HepG2 (cell line): ENCODE data around the gene SHC1. TPM values are rescaled to one million over a fixed set of nuclear protein-coding genes. Genes with fewer than 3 reads are reported as not detected.
A peak's percentile ranks its signal among the peaks of the same experiment; 100 is the strongest.

ENCODE experiments used
- ELF1 ChIP-seq: sonication (generic); formaldehyde crosslinking; IDR thresholded peaks from 2 replicates; pipeline ENCODE4 v1.4.0; 2020; ENCODE audit warnings: missing genetic modification reagents
- GABPB1 ChIP-seq: IDR thresholded peaks from 2 replicates; pipeline ENCODE4 v1.6.1; 2016; ENCODE audit warnings: mild to moderate bottlenecking, missing genetic modification reagents, moderate library complexity, missing compliant biosample characterization
- GATAD1 ChIP-seq: IDR thresholded peaks from 2 replicates; pipeline ENCODE4 v1.6.1; 2016; ENCODE audit warnings: missing genetic modification reagents, missing compliant biosample characterization
- KLF13 ChIP-seq: sonication (generic); formaldehyde crosslinking; IDR thresholded peaks from 2 replicates; pipeline ENCODE4 v1.4.0; 2020; ENCODE audit warnings: mild to moderate bottlenecking, missing genetic modification reagents
- MAFF ChIP-seq: IDR thresholded peaks from 2 replicates; pipeline ENCODE4 v1.6.1; 2011; ENCODE audit warnings: low read depth, low read length, improper control_type of control experiment
- MBNL3 ChIP-seq: fragments of 250-450 bp; sonication (Bioruptor Pico); conservative IDR thresholded peaks from 2 replicates; pipeline ENCODE4 v1.8.0; 2022; ENCODE audit warnings: mild to moderate bottlenecking, inconsistent platforms
- NFE2 ChIP-seq: sonication (generic); formaldehyde crosslinking; IDR thresholded peaks from 2 replicates; pipeline ENCODE4 v1.4.0; 2020; ENCODE audit warnings: missing genetic modification reagents
- NR2F1 ChIP-seq, 2 experiments: fragments of 450-650 bp in 1 of 2; formaldehyde crosslinking in 1 of 2; IDR thresholded peaks; 2 replicates each; pipeline versions ENCODE4 v1.5.0 to v1.6.1; 2016 to 2020; ENCODE audit warnings: mild to moderate bottlenecking in 1 of 2, missing compliant biosample characterization in 1 of 2, missing genetic modification reagents in 1 of 2, moderate library complexity in 1 of 2
- ZNF607 ChIP-seq: sonication (generic); formaldehyde crosslinking; IDR thresholded peaks from 2 replicates; pipeline ENCODE4 v1.5.1; 2020; ENCODE audit warnings: missing genetic modification reagents, mild to moderate bottlenecking, borderline replicate concordance
- ZNF773 ChIP-seq: sonication (generic); formaldehyde crosslinking; IDR thresholded peaks from 2 replicates; pipeline ENCODE4 v1.4.0; 2020; ENCODE audit warnings: missing genetic modification reagents, borderline replicate concordance
- ZNF878 ChIP-seq: sonication (generic); formaldehyde crosslinking; IDR thresholded peaks from 2 replicates; pipeline ENCODE4 v1.8.1; 2023; ENCODE audit warnings: mild to moderate bottlenecking, missing genetic modification reagents, moderate library complexity
- ZSCAN25 ChIP-seq: sonication (generic); formaldehyde crosslinking; IDR thresholded peaks from 2 replicates; pipeline ENCODE4 v1.8.0; 2022; ENCODE audit warnings: mild to moderate bottlenecking, missing genetic modification reagents
- polyA plus RNA-seq, 8 experiments: library from polyadenylated mRNA; depleted of rRNA in 3 of 8; stranded (reverse) in 7 of 8; unstranded in 1 of 8; fragments of >200 nt; fragmentation: Illumina TruSeq in 4 of 8; extraction: Trizol in 4 of 8; gene quantifications; 2 replicates each; pipeline versions ENCODE4 v1.2.1 to v1.2.3, GENCODE V29; 2011 to 2016; ENCODE audit warnings: low read depth in 4 of 8, missing spikeins in 1 of 8, mixed read lengths in 1 of 8; ENCODE audit not compliant: insufficient read depth in 1 of 8
- total RNA-seq, 5 experiments: library from RNA; depleted of rRNA; stranded (reverse); fragments of >200 nt; fragmentation: Illumina TruSeq; extraction: Trizol; gene quantifications; 2 replicates each; pipeline ENCODE4 v1.2.3, GENCODE V29; 2016; ENCODE audit warnings: low read depth in 1 of 5
- TF ChIP-seq, protein P1 (sequence below): sonication (generic); formaldehyde crosslinking; IDR thresholded peaks from 2 replicates; pipeline ENCODE4 v1.4.0; 2020; ENCODE audit warnings: missing genetic modification reagents, mild to moderate bottlenecking, borderline replicate concordance
- TF ChIP-seq, protein P2 (sequence below): IDR thresholded peaks from 2 replicates; pipeline ENCODE4 v1.6.1; 2016; ENCODE audit warnings: low read depth
- TF ChIP-seq, protein P3 (sequence below): sonication (generic); formaldehyde crosslinking; conservative IDR thresholded peaks from 2 replicates; pipeline ENCODE4 v1.4.0; 2020; ENCODE audit warnings: mild to moderate bottlenecking, missing genetic modification reagents, moderate library complexity
- TF ChIP-seq, protein P4 (sequence below): sonication (generic); formaldehyde crosslinking; IDR thresholded peaks from 2 replicates; pipeline ENCODE4 v1.5.1; 2020; ENCODE audit warnings: missing genetic modification reagents, mild to moderate bottlenecking, borderline replicate concordance
- TF ChIP-seq, protein P5 (sequence below): sonication (generic); formaldehyde crosslinking; IDR thresholded peaks from 2 replicates; pipeline ENCODE4 v1.4.0; 2020; ENCODE audit warnings: low read depth, mild to moderate bottlenecking, missing genetic modification reagents

The SHC1 gene
- total and polyA plus RNA-seq, 2 of the 13 experiments (the other 11 are each of a cell fraction or from before 2014, with no cell fraction given): 52.0 to 137 TPM

DNA sequence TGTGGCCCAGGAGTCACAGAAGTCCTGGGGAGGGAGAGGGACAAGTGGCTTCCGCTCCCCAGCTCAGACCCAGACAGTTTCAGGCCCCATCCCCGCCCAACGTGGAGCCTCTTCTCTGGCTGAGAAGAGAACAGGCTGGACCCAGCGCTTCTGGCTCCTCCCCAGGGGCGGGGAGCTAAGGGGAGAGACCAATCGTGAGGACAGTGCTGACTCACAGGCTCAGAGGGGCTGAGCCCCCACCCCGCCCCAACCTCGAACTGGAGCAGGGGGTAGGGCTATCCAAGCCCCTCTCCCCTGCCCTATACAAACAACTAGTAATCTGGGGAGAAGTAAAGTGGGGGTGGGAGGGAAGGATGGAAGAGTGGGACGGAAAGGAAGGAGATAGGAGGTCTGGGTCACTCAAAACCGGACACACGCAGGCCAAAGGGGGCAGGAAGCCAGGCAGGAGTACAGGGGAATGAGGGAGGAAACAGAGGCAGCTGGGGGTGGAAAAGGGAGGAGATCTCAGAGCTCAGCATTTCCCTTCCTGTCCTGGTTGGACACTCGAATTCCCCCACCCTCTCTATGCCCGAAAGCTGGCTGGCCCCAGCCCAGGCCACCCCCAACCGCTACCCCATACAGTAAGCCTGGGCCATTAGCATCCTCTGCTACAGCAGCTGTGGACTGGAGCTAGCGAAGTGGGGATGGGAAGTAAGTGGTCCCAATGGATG is at the start of gene SHC1 (continued):
- TF ChIP-seq, protein P1, sequence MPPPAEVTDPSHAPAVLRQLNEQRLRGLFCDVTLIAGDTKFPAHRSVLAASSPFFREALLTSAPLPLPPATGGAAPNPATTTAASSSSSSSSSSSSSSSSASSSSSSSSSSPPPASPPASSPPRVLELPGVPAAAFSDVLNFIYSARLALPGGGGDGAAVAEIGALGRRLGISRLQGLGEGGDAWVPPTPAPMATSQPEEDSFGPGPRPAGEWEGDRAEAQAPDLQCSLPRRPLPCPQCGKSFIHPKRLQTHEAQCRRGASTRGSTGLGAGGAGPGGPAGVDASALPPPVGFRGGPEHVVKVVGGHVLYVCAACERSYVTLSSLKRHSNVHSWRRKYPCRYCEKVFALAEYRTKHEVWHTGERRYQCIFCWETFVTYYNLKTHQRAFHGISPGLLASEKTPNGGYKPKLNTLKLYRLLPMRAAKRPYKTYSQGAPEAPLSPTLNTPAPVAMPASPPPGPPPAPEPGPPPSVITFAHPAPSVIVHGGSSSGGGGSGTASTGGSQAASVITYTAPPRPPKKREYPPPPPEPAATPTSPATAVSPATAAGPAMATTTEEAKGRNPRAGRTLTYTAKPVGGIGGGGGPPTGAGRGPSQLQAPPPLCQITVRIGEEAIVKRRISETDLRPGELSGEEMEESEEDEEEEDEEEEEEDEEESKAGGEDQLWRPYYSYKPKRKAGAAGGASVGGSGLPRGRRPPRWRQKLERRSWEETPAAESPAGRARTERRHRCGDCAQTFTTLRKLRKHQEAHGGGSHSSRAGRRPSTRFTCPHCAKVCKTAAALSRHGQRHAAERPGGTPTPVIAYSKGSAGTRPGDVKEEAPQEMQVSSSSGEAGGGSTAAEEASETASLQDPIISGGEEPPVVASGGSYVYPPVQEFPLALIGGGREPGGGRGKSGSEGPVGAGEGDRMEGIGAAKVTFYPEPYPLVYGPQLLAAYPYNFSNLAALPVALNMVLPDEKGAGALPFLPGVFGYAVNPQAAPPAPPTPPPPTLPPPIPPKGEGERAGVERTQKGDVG: no peak
- TF ChIP-seq NFE2 (CRISPR knock-in tag) (no peak), MAFF (peak; percentile 4; the same call in 1 of the 2 replicates), ZSCAN25 (CRISPR knock-in tag) (0 out of 2 replicates have a peak, but pooled peaks have one; percentile 27), NR2F1 (CRISPR knock-in tag; IDR thresholded peaks at IDR 0.05) (no peak), GATAD1 (CRISPR knock-in tag) (peak; percentile 12; the same call in 1 of the 2 replicates), MBNL3 (CRISPR knock-in tag) (no peak), ELF1 (CRISPR knock-in tag) (no peak), KLF13 (CRISPR knock-in tag) (no peak), GABPB1 (CRISPR knock-in tag) (peak; percentile 12; the same call in 1 of the 2 replicates), ZNF773 (CRISPR knock-in tag) (no peak), ZNF878 (no peak), ZNF607 (CRISPR knock-in tag) (no peak)
- TF ChIP-seq, protein P2, sequence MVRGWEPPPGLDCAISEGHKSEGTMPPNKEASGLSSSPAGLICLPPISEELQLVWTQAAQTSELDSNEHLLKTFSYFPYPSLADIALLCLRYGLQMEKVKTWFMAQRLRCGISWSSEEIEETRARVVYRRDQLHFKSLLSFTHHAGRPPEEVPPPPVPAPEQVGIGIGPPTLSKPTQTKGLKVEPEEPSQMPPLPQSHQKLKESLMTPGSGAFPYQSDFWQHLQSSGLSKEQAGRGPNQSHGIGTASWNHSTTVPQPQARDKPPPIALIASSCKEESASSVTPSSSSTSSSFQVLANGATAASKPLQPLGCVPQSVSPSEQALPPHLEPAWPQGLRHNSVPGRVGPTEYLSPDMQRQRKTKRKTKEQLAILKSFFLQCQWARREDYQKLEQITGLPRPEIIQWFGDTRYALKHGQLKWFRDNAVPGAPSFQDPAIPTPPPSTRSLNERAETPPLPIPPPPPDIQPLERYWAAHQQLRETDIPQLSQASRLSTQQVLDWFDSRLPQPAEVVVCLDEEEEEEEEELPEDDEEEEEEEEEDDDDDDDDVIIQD (CRISPR knock-in tag): 0 out of 2 replicates have a peak, but pooled peaks have one; percentile 39
- TF ChIP-seq, protein P3, sequence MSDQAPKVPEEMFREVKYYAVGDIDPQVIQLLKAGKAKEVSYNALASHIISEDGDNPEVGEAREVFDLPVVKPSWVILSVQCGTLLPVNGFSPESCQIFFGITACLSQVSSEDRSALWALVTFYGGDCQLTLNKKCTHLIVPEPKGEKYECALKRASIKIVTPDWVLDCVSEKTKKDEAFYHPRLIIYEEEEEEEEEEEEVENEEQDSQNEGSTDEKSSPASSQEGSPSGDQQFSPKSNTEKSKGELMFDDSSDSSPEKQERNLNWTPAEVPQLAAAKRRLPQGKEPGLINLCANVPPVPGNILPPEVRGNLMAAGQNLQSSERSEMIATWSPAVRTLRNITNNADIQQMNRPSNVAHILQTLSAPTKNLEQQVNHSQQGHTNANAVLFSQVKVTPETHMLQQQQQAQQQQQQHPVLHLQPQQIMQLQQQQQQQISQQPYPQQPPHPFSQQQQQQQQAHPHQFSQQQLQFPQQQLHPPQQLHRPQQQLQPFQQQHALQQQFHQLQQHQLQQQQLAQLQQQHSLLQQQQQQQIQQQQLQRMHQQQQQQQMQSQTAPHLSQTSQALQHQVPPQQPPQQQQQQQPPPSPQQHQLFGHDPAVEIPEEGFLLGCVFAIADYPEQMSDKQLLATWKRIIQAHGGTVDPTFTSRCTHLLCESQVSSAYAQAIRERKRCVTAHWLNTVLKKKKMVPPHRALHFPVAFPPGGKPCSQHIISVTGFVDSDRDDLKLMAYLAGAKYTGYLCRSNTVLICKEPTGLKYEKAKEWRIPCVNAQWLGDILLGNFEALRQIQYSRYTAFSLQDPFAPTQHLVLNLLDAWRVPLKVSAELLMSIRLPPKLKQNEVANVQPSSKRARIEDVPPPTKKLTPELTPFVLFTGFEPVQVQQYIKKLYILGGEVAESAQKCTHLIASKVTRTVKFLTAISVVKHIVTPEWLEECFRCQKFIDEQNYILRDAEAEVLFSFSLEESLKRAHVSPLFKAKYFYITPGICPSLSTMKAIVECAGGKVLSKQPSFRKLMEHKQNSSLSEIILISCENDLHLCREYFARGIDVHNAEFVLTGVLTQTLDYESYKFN (CRISPR knock-in tag): peak; percentile 24; the same call in 1 of the 2 replicates
- TF ChIP-seq, protein P4, sequence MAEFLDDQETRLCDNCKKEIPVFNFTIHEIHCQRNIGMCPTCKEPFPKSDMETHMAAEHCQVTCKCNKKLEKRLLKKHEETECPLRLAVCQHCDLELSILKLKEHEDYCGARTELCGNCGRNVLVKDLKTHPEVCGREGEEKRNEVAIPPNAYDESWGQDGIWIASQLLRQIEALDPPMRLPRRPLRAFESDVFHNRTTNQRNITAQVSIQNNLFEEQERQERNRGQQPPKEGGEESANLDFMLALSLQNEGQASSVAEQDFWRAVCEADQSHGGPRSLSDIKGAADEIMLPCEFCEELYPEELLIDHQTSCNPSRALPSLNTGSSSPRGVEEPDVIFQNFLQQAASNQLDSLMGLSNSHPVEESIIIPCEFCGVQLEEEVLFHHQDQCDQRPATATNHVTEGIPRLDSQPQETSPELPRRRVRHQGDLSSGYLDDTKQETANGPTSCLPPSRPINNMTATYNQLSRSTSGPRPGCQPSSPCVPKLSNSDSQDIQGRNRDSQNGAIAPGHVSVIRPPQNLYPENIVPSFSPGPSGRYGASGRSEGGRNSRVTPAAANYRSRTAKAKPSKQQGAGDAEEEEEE (CRISPR knock-in tag): no peak
- TF ChIP-seq, protein P5, sequence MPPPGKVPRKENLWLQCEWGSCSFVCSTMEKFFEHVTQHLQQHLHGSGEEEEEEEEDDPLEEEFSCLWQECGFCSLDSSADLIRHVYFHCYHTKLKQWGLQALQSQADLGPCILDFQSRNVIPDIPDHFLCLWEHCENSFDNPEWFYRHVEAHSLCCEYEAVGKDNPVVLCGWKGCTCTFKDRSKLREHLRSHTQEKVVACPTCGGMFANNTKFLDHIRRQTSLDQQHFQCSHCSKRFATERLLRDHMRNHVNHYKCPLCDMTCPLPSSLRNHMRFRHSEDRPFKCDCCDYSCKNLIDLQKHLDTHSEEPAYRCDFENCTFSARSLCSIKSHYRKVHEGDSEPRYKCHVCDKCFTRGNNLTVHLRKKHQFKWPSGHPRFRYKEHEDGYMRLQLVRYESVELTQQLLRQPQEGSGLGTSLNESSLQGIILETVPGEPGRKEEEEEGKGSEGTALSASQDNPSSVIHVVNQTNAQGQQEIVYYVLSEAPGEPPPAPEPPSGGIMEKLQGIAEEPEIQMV (CRISPR knock-in tag): no peak
